G401 (cell line): ENCODE results near the gene ACKR2. TPM values are rescaled to one million over a fixed set of nuclear protein-coding genes. Genes with fewer than 3 reads are reported as not detected.

Experiments used
- DNase-seq: peaks from one replicate; pipeline ENCODE4 v3.0.0-alpha.2; 2015; ENCODE audit warnings: low spot score
- in situ Hi-C: cut with HindIII; loops from 2 replicates; pipeline ENCODE4 v1.10.0; 2016; ENCODE audit warnings: low sequenced_read_pairs, mixed read lengths
- total RNA-seq: library from RNA; depleted of rRNA; stranded (reverse); fragments of >200 nt; shearing (Covaris generic); gene quantifications from 2 replicates; pipeline ENCODE4 v1.2.3, GENCODE V29; 2014

Gene ACKR2
- total RNA-seq, 1 experiment from 2014 or later, result not detected

GRCh38 chr3:42851228-42851834 is 42.1 kb downstream of the ACKR2 start:
- DNase-seq, result no peak
- in situ Hi-C loops, result no loop called here

GRCh38 chr3:42852441-42852840 is 43.2 kb downstream of the ACKR2 start:
- no peak for DNase-seq
- in situ Hi-C loops, result no loop called here

- in situ Hi-C loops, result no loop called here
- no peak for DNase-seq
Measured at GRCh38 chr3:42853056-42853455, 43.8 kb downstream of the ACKR2 start.

GRCh38 chr3:42853739-42854302 is 44.6 kb downstream of the ACKR2 start:
- DNase-seq, result no peak
- in situ Hi-C loops, result no loop called here

- no peak for DNase-seq
- in situ Hi-C loops, result no loop called here
Measured at GRCh38 chr3:42855219-42855546, 45.9 kb downstream of the ACKR2 start.

GRCh38 chr3:42855547-42856380 is 46.5 kb downstream of the ACKR2 start:
- no peak for DNase-seq
- in situ Hi-C loops, result no loop called here

- DNase-seq, result no peak
- in situ Hi-C loops, result no loop called here
Measured at GRCh38 chr3:42856544-42856943, 47.3 kb downstream of the ACKR2 start.

- in situ Hi-C loops, result no loop called here
- no peak for DNase-seq
Measured at GRCh38 chr3:42864321-42864950, 55.2 kb downstream of the ACKR2 start.

GRCh38 chr3:42865256-42865655 is 56.0 kb downstream of the ACKR2 start:
- no peak for DNase-seq
- in situ Hi-C loops, result no loop called here

- no peak for DNase-seq
- in situ Hi-C loops, result no loop called here
Measured at GRCh38 chr3:42867138-42867537, 57.9 kb downstream of the ACKR2 start.

GRCh38 chr3:42868841-42869240 is 59.6 kb downstream of the ACKR2 start:
- in situ Hi-C loops, result no loop called here
- no peak for DNase-seq

- in situ Hi-C loops, result no loop called here
- no peak for DNase-seq
Measured at GRCh38 chr3:42871592-42872196, 62.4 kb downstream of the ACKR2 start.

- in situ Hi-C loops, result no loop called here
- no peak for DNase-seq
Measured at GRCh38 chr3:42872718-42873117, 63.5 kb downstream of the ACKR2 start.

- no peak for DNase-seq
- in situ Hi-C loops, result no loop called here
Measured at GRCh38 chr3:42873221-42873982, 64.2 kb downstream of the ACKR2 start.

GRCh38 chr3:42874749-42875148 is 65.5 kb downstream of the ACKR2 start:
- in situ Hi-C loops, result no loop called here
- no peak for DNase-seq

GRCh38 chr3:42875325-42876151 is 66.3 kb downstream of the ACKR2 start, which contains the start of gene CYP8B1:
Gene CYP8B1, minus strand, starts transcription at chr3:42875879. Its CDS starts 63 bp downstream, at chr3:42875816.
- no peak for DNase-seq
- in situ Hi-C loops, result no loop called here

GRCh38 chr3:42876401-42876800 is 67.2 kb downstream of the ACKR2 start:
- in situ Hi-C loops, result no loop called here
- DNase-seq, result no peak
